ENCODE measurements around the gene ARHGAP8.

Gene ARHGAP8

DNA sequence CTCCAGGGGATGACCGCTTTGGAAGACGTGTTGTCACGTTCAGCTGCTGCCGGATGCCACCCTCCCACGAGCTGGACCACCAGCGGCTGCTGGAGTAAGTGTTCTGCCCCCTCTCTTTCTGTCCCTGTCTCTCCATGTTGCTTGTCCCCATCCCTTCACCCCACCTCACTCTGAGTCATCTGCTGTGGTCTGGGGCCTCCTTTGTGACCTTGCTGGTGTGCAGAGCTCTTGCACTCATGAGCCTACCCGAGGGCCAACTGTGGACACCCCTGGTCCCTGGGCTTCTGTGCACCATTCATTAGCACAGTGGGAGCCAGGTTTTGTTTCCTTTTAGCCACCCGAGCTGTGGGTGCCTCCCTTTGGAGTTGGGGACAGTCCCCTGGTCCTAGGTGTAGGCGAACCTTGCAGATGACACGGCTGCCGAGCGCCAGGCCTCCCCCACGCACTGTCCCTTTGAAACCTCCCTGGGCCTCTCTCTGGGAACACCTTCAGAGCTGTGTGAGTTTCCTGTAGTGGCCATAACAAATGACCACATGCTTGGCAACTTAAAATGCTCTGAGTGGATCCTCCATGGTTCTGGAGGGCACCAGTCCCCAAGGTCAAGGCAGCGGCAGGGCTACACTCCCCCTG, 49.8 kb downstream of the ARHGAP8 start:
- no peak for DNase-seq (ENCODE audit: low read depth, low spot score)

DNA sequence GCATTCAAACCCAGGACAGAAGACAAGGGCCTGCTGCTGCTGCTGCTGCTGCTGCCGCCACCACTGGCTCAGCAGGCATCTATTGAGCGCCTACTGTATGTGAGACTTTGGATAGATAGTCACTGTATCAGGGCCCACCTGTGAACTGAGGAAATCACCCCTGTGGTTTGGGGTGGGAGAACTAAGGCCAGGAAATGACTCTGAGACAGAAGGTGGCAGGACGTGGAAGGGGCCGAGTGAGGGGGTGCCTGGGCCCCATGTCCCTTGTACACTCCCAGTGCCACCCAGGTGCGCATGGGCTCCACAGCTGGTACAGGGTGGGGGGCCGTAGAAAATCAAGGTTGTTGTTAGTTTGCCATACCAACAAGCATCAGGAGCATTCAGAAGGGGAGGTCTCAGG, 50.6 kb downstream of the ARHGAP8 start:
- DNase-seq (ENCODE audit: low read depth, low spot score): no peak

DNA sequence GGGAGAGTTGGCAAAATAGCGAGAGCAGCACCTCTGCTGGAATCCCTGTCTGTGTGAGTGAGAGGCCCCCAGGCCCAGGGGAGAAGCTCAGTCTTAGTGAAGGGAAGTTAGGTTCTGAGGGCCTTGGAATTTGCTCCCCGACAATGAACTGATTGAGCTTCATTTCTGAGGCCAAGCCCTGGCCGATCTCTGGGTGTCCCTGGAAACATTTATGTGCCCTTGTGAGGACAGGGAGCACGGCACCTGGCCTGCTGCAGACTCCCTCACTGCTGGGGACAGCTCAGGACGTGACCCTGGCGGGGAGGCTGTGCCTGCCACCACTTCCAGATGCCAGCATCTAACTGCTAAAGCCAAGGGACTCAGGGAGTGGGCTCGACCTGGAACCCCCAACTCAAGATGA, 52.0 kb downstream of the ARHGAP8 start:
- no peak for DNase-seq (ENCODE audit: low read depth, low spot score)

DNA sequence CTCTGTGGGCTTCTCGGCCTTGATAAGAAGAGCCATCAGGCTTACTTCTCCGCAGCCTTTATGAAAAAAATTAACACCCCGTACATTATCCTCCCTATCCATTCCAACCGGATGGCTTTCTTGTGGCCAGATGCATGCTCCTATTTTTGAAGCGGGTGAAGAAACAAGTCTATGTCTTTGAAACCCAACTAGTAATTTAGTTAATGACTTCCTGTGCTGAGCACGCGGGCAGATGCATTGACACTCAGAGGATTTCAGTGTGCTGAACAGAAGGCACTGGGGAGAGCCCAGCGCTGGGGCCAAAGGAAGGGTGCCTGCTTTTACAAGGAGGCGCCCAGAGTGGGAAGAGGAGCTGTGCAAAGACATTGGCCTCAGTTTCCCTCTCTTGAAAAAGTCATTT, 53.3 kb downstream of the ARHGAP8 start:
- no peak for DNase-seq (ENCODE audit: low read depth, low spot score)

DNA sequence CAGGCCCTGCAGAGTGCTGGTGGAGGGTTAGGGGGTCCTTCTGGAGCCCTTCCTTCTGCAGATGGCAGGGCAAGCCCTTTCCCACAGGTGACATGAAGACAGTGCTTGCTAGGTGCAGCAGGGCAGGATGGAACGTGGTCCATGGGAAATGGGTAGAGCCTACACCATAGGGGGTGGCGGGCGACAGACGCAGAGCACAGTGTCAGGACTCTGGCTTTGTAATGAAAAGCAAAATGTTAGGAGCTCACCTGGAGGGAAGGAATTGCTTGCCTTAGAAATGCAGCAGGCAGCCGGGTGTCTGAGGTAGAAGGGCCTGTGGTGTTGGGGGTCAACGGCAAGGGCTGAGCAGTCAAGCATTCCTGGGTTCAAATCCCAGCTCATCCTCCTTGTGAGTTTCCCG, 54.9 kb downstream of the ARHGAP8 start:
- no peak for DNase-seq (ENCODE audit: low read depth, low spot score)

DNA sequence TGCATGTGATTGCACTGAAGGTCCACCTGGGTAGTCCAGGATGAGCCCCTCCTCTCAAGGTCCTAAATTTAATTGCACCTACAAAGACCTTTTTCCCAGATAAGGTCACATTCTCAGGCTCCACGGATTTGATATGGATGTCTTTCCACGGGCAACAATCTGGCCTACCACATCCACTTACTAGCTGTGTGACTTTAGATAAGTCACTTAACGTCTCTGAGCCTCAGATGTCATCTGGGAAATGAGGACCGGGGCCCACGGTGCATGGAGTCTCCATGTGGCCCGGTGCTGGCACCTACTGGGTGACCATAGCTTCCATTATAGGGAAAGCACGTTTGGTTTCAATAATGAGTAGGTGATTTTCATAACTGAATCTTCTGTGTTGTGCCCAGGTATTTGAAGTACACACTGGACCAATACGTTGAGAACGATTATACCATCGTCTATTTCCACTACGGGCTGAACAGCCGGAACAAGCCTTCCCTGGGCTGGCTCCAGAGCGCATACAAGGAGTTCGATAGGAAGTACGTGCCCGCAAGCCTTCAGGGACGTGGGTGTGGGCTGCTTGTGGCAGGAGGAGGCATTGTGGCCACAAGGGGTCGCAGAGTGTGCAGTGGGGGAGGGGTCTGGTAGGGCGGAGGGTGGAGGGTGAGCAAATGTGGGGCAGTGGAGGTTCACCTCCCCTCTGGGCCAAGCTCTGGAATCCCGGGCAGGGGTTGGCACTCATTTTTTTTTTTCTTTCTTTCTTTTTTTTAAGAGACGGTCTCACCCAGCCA, 55.7 kb downstream of the ARHGAP8 start:
- no peak for DNase-seq (ENCODE audit: low read depth, low spot score)

DNA sequence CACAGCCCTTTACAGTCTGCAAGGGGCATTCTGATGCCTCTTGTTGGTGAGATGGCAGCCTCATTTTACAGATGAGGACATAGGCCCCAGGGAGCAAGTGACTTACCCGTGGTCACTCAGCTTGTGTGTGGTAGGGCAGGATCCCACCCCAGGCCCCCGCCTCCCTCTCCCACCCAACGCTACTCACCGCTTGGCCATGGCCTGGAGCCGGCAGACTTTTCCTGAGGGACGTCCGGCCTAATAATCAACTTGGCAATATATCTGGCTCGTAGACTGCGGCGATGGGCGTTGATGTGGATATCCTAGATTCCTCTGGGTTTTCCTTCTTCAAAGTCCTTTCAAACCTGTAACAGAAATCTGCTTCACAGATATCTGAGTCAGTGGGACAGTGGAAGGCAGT, 57.1 kb downstream of the ARHGAP8 start:
- no peak for DNase-seq (ENCODE audit: low read depth, low spot score)

DNA sequence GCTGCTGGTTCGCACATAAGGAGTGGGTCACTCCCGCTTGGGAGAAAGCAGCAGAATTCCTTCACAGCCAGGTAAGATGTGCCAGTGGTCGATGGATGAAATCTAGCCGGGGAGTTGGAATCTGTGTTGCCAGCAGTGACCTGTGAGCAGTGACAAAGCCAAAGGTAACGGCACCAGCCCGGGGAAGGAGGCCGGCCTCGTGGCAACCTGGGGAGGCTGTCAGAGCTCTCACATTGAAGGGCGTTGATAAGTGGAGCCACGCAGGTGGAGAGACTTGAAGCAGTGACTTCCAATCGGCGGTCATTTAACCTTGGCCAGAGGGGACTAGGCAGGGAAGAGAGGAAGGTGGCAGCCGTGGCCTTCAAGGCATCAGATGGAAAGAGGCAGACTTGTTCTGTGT, 58.8 kb downstream of the ARHGAP8 start:
- no peak for DNase-seq (ENCODE audit: low read depth, low spot score)

DNA sequence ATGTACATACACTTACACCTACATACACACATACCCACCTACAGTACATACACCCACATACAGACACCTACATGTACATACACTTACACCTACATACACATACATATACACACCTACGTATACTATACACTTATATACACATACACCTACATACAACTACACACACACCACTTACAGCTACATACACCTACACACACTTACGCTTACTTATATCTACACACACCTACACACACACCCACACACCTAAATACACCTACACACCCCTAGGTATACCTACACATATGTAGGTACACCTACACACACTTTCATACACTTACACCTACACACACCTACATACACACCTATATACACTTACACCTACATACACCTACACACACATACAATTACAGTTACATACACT, 61.0 kb downstream of the ARHGAP8 start:
- DNase-seq (ENCODE audit: low read depth, low spot score): no peak

DNA sequence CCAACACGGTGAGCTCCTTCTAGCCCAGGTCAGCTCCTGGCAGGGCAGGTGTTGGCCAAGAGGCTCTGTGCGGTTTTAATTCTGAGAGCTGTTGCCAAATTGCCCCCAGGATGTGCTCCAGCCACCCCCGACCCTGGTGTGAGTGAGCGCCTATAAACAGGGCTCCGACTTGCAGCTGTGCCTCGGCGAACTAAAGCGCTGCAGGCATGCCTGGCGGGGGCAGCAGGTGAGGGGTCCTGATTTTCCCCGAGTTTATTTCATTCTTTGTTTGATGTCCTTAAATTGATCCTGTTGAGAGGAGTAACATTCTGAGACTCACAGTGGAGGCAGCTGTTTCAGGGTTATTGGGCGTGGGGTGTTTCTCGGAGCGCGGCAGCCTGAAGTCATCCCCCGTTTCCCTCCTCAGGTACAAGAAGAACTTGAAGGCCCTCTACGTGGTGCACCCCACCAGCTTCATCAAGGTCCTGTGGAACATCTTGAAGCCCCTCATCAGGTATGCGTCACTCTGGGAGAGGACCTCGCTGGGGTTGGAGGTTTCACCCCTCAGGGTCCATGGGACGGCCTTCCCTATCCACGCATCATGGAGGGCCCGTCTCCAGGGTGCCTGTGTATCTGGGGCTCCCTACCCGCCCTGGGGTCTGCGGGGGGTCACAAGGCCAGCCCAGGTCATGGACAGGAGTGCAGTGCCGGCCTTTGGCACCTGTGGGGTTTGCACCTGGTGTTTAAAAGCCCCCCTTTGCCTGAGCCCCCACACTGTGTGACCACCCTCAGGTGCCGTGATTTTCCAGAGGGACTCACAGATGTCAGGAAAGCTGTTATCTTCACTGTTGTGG, 62.1 kb downstream of the ARHGAP8 start:
- DNase-seq (ENCODE audit: low read depth, low spot score): no peak

DNA sequence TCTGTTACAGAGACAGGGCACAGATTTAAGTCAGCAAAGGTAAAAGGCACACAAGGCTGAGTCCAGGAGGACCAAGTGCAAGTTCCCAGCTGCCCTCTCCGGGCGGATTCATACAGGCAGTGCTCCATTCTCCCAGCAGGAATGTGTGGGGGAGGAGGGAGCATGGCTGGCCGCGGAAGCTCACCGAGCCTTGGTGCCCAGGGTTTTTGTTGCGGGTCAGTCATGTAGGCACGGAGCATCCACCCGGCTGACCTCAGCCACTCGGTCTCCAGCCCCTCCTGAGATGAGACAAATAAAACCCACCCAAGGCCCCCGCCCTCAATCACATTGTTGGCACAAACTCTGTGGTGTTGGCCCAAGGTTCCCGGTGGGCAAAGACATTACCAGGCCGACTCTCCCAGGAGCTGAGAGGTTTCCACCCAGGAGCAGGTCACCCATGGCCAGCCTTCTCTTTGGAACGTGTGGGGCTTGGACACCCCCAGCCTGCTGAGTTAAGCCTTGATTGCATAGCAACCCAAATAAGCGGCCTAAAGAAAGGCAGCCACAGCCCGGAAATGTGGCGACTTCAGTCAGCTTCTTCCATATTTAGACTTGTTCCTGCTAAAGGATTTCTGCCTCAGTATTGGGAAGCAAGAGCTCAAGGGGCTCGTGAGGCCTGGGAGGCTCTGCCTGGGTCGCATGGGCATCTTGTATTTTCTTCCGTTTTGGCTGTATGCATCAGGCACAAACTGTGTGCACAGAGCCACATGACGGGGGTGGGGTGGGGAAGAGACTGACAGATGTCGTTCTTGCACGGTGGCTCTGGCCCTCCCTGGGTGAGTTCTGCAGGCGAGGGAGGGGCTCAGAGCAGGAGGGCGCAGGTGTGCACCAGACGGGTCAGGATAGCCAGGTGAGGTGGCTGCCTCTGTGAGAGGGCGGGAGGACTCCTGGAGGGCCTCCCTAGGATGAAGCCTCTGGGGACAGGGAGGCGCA, 63.0 kb downstream of the ARHGAP8 start:
- no peak for DNase-seq (ENCODE audit: low read depth, low spot score)

DNA sequence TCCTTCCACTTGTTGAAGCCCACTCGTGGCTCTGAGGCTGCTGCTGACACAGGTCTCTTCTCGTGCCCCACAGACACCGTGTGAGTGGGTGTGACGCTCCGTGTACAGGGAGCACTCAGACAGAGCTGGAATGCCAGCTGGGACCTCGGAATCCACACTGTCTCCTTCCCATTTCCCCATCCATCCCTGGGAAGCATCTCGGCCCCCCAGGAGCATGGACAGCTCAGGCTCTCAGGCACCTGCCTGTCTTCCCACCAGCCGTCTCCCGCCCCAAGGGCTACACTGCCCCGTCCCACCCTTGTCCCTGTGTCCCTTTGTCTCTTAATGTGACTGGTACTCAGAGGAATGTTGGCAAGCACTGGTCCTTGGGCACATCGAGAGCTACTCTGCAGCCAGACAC, 63.8 kb downstream of the ARHGAP8 start:
- DNase-seq (ENCODE audit: low read depth, low spot score): no peak

DNA sequence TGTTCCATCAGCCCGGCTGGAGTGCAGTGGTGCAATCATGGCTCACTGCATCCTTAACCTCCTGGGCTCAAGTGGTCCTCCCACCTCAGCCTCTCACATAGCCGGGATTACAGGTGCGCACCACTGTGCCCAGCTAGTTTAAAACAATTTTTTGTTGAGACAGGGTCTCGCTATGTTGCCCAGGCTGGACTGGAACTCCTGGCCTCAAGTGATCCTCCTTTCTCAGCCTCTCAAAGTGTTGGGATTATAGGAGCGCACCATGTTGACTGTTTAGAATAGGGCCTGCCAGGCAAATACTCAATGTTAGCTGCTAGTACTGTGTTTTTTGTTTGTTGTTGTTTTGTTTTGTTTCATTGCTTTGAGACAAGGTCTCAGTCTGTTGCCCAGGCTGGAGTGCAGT, 66.4 kb downstream of the ARHGAP8 start:
- DNase-seq (ENCODE audit: low read depth, low spot score): no peak

DNA sequence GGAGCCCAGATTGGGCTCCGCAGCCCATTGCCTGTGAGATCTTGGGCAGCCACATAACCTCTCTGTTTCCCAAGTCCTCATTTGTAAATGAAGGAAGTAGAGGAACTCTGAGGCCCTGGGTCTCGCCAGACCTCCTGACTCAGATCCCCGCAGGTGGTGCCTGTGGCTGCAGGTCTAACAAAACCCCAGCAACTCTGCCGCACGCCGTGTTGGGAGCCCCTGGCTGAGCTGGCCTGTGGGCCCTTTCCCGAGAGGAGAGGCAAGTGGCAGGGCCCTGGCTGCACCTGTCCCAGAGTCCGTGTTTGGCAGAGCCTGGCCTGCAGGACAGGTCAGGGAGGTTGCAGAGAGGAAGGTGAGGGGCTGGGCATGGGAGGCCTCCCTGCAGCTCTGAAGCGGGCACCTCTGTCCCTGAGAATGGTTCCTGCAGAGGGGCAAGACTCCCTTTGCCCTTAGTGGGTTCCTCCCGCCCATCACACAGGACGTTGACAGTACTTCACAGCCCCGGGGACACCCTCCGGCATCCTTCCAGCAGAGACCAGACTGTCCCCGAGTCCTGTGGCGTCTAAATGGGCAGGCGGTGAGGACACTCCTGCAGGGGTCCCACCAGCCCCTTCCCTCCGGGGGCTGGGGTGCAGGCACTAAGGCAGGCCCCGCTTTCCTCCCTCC, 67.7 kb downstream of the ARHGAP8 start:
- DNase-seq (ENCODE audit: low read depth, low spot score): no peak

DNA sequence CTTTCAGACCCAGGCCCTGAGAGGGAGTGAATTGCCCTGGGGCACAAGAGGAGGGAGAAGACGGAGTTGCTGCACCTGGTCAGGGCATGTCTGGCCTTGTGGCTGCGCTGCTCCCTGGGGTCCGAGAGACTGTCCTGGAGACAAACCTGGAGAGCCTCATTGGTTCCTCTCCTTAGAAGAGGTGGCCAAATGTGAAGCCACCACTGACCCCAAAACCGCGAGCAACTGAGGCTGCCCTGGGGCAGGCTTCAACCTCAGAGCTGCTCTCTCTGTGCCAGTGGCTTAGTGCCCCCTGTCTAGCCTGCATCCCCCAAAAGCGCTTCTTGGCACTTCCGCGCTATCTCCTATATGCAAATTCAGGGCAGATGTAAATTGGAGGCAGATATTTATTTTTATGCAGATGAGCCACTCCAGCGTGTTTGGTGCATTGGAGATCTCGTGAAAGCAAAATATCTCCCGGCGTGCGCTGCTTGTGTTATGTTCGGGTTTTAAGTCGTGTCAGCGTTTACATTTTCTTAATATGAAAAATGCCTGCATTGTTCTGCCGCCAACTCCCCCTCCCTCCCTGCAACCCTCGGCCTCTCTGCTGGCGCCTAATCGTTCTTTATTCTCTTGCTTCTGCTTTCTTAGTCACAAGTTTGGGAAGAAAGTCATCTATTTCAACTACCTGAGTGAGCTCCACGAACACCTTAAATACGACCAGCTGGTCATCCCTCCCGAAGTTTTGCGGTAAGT, 69.5 kb downstream of the ARHGAP8 start:
- DNase-seq (ENCODE audit: low read depth, low spot score): no peak

DNA sequence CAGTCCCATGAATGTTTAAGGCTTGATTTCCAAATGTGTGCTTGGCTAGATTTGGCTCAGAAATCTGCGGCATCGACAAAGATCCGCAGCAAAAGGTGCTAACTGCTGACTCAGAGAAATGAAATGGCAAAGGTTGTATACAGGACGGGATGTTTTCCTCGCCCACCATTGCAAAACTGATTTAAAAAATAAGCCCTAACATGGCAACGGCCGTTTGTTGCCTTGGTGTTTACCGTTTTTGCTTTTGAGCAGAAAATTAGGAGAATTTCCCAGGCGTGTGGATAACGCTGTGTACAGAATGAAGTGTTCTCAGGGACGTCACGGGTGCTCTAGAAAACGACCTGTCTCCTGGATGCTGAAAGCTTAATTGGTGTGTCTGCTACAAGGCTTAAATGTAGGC, 70.2 kb downstream of the ARHGAP8 start:
- no peak for DNase-seq (ENCODE audit: low read depth, low spot score)

DNA sequence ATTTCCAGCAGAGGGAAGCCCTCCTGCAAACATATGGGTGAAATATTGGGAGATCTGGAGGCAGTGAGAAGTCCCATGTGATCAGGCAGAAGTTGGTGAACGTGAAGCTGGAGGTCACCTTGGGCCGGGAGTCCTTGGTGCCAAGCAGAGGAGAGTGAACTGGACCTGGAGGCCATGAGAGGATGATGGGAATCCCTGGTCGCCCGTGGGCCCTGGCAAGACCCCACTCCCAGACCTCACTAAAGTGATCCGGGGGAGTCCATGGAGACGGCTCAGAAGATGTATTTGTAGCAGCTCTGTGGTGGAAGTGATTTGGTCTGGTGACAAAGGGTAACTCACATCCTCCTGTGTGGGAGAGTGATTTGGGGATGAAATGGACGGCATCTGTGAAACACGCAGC, 71.0 kb downstream of the ARHGAP8 start:
- no peak for DNase-seq (ENCODE audit: low read depth, low spot score)

DNA sequence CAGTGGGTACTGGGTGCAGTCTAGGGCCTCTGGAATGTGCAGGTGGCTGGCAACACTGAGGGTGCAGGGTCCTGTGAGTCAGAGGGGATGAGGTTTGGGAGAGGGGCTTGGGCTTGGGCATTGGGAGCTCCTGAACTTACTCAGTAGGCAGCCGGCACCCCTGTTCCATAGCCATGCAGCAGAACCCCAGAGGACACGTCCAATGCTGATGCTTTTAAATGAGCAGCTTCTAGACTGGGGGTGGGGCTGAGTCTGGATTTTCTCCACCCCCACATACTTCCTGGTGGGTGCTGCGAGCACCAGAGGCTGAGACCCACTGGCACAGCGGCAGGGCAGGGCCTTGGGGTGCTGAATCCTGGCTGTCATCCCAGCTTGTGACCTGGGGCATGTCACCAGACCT, 71.4 kb downstream of the ARHGAP8 start:
- DNase-seq (ENCODE audit: low read depth, low spot score): no peak

DNA sequence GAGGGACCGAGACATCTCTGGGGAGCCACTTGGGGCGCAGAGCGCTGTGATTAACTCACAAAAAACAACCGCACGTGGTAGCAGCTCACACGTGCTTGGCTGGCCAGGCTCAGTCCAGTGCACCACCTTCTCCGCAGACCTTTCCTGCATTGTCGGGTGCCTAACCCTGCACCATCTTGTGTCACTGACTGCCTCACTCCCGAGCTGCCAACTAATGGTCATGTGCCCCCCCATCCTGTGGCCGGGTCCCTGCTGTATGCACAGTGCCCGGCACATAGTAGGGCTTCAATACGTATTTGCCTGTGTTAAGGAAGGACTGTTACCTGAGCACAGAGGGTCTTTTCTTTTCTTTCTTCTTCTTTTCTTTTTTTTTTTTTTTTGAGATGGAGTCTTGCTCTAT, 71.9 kb downstream of the ARHGAP8 start:
- DNase-seq (ENCODE audit: low read depth, low spot score): no peak

All from brain pericyte (primary cell).